ENCODE data around the gene SLC22A31.

DNA sequence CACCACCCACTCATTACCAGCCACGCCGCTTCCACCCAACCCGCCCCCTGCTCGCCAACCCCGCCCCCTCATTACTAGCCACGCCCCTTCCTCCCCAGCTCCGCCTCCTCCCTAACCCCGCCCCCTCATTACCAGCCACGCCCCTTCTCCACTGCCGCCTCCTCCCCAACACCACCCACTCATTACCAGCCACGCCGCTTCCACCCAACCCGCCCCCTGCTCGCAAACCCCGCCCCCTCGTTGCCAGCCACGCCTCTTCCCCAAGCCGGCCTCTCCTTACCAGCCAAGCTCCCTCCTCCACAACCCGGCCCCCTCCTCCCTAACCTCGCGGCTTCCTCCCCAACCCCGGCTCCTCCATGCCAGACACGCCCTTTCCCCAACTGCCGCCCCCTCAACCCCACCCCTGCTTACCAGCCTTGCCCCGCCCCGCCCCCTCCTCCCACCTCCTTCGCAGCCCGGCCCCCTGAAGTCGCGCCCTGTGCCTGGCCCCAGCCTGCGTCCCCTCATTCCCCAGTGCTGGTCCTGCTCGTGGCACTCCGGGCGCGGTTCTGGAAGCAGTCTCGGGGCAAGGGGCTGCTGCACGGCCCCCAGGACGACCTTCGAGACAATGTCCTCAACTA lies 7.3 kb downstream of the SLC22A31 start:
- TF ChIP-seq, protein P1, sequence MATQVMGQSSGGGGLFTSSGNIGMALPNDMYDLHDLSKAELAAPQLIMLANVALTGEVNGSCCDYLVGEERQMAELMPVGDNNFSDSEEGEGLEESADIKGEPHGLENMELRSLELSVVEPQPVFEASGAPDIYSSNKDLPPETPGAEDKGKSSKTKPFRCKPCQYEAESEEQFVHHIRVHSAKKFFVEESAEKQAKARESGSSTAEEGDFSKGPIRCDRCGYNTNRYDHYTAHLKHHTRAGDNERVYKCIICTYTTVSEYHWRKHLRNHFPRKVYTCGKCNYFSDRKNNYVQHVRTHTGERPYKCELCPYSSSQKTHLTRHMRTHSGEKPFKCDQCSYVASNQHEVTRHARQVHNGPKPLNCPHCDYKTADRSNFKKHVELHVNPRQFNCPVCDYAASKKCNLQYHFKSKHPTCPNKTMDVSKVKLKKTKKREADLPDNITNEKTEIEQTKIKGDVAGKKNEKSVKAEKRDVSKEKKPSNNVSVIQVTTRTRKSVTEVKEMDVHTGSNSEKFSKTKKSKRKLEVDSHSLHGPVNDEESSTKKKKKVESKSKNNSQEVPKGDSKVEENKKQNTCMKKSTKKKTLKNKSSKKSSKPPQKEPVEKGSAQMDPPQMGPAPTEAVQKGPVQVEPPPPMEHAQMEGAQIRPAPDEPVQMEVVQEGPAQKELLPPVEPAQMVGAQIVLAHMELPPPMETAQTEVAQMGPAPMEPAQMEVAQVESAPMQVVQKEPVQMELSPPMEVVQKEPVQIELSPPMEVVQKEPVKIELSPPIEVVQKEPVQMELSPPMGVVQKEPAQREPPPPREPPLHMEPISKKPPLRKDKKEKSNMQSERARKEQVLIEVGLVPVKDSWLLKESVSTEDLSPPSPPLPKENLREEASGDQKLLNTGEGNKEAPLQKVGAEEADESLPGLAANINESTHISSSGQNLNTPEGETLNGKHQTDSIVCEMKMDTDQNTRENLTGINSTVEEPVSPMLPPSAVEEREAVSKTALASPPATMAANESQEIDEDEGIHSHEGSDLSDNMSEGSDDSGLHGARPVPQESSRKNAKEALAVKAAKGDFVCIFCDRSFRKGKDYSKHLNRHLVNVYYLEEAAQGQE (IDR thresholded peaks at IDR 0.05; ENCODE audit: unreplicated experiment) = no peak
- TF ChIP-seq, protein P2, sequence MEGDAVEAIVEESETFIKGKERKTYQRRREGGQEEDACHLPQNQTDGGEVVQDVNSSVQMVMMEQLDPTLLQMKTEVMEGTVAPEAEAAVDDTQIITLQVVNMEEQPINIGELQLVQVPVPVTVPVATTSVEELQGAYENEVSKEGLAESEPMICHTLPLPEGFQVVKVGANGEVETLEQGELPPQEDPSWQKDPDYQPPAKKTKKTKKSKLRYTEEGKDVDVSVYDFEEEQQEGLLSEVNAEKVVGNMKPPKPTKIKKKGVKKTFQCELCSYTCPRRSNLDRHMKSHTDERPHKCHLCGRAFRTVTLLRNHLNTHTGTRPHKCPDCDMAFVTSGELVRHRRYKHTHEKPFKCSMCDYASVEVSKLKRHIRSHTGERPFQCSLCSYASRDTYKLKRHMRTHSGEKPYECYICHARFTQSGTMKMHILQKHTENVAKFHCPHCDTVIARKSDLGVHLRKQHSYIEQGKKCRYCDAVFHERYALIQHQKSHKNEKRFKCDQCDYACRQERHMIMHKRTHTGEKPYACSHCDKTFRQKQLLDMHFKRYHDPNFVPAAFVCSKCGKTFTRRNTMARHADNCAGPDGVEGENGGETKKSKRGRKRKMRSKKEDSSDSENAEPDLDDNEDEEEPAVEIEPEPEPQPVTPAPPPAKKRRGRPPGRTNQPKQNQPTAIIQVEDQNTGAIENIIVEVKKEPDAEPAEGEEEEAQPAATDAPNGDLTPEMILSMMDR (conservative IDR thresholded peaks at IDR 0.05; ENCODE audit: low read depth in 2 of 2) = no peak
- no peak; the same call in 1 of the 2 replicates for TF ChIP-seq POLR2AphosphoS5 (IDR thresholded peaks at IDR 0.05; ENCODE audit: low read depth)
- TF ChIP-seq EZH2 (IDR thresholded peaks at IDR 0.05; ENCODE audit: low read depth, unreplicated experiment) = no peak
- TF ChIP-seq, protein P3, sequence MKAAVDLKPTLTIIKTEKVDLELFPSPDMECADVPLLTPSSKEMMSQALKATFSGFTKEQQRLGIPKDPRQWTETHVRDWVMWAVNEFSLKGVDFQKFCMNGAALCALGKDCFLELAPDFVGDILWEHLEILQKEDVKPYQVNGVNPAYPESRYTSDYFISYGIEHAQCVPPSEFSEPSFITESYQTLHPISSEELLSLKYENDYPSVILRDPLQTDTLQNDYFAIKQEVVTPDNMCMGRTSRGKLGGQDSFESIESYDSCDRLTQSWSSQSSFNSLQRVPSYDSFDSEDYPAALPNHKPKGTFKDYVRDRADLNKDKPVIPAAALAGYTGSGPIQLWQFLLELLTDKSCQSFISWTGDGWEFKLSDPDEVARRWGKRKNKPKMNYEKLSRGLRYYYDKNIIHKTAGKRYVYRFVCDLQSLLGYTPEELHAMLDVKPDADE (IDR thresholded peaks at IDR 0.05) = no peak
- no peak for TF ChIP-seq NANOG (IDR thresholded peaks at IDR 0.05; ENCODE audit: borderline replicate concordance)

Measured in GM23338 (cell line).